DOHH2 (cell line): ENCODE measurements around the gene NDC1.

Experiments used
- H3F3A ChIP-seq: fragments of 200-600 bp; sonication (generic), shearing (Covaris generic); 2 replicates; pipeline ENCODE4 v1.6.0; 2016; ENCODE audit warnings: antibody characterized with exemption, mild to moderate bottlenecking; ENCODE audit not compliant: control insufficient read depth, insufficient read depth
- H3K27ac ChIP-seq: fragments of 200-600 bp; sonication (generic); 2 replicates; pipeline ENCODE4 v1.5.1; 2014; ENCODE audit warnings: low read depth, mild to moderate bottlenecking, low read length, moderate library complexity
- H3K27me3 ChIP-seq: fragments of 200-600 bp; sonication (generic); 2 replicates; pipeline ENCODE4 v1.6.1; 2014; ENCODE audit warnings: mild to moderate bottlenecking, low read length, mixed read lengths; ENCODE audit not compliant: control insufficient read depth
- H3K36me3 ChIP-seq: fragments of 200-600 bp; sonication (generic); 2 replicates; pipeline ENCODE4 v1.6.1; 2014; ENCODE audit warnings: mild to moderate bottlenecking, low read length, moderate library complexity, mixed read lengths; ENCODE audit not compliant: control insufficient read depth
- H3K4me1 ChIP-seq: fragments of 200-600 bp; sonication (generic); 2 replicates; pipeline ENCODE4 v1.6.1; 2014; ENCODE audit warnings: mild to moderate bottlenecking, low read length, mixed read lengths; ENCODE audit not compliant: control insufficient read depth
- H3K4me2 ChIP-seq: fragments of 200-600 bp; sonication (generic); 2 replicates; pipeline ENCODE4 v1.6.0; 2014; ENCODE audit warnings: mild to moderate bottlenecking, low read length, moderate library complexity
- H3K4me3 ChIP-seq: fragments of 200-600 bp; sonication (generic); 2 replicates; pipeline ENCODE4 v1.5.1; 2014; ENCODE audit warnings: mild to moderate bottlenecking, low read length, mixed read lengths
- H3K79me2 ChIP-seq: fragments of 200-600 bp; sonication (generic); 2 replicates; pipeline ENCODE4 v1.6.1; 2014; ENCODE audit warnings: mild to moderate bottlenecking, low read length, mixed read lengths; ENCODE audit not compliant: control insufficient read depth
- H3K9me2 ChIP-seq: fragments of 200-600 bp; sonication (generic); replicated peaks from 2 replicates; pipeline ENCODE4 v1.6.1; 2014; ENCODE audit warnings: mild to moderate bottlenecking, low read length, mixed read lengths; ENCODE audit not compliant: control insufficient read depth
- H3K9me3 ChIP-seq: fragments of 200-600 bp; sonication (generic); 2 replicates; pipeline ENCODE4 v1.6.1; 2014; ENCODE audit warnings: antibody characterized with exemption, low read length, mixed read lengths; ENCODE audit not compliant: control insufficient read depth, insufficient read depth
- H4K20me1 ChIP-seq: fragments of 200-600 bp; sonication (generic); 2 replicates; pipeline ENCODE4 v1.6.0; 2014; ENCODE audit warnings: low read depth, mild to moderate bottlenecking, antibody characterized with exemption, low read length, moderate library complexity; ENCODE audit not compliant: control insufficient read depth, insufficient read depth
- CTCF ChIP-seq: fragments of 200-600 bp; sonication (generic); IDR thresholded peaks from one replicate; pipeline ENCODE4 v1.5.1; 2014; ENCODE audit warnings: antibody characterized with exemption, mild to moderate bottlenecking, low read depth, low read length; ENCODE audit not compliant: poor library complexity, severe bottlenecking
- EZH2phosphoT487 ChIP-seq: fragments of 200-600 bp; sonication (generic); IDR thresholded peaks from 2 replicates; pipeline ENCODE4 v1.6.1; 2017; ENCODE audit warnings: borderline replicate concordance, mild to moderate bottlenecking, antibody characterized with exemption, low read length, moderate library complexity, mixed read lengths

The NDC1 gene

DNA sequence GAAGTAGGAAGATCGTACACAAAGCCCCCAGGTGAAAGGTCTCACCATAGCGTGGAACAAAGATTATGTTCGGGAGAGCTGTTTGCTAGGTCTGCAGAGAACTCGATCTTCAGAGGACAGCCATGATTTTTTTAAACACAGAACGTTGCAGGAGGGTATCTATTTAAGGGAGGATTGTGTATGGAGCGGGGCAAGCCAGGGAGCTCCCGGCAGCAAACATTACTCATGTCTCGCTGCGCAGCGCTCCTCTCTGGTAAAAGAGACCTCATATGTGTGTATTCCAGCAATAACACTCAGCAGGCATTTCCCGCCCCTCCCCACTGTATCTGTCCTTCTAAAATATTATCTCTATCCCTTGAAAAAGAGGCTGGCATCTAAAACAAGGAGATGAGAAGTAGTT lies 101.8 kb downstream of the NDC1 start:
- H3K79me2 ChIP-seq = no peaks in the 10 kb centered on the region
- peaks cover 59% of the 10 kb centered on the region for H3K27me3 ChIP-seq
- no peak for TF ChIP-seq CTCF
- TF ChIP-seq EZH2phosphoT487 = no peak
- H3K36me3 ChIP-seq = no peaks in the 10 kb centered on the region
- H3K4me3 ChIP-seq = no peak overlapping the region
- H3F3A ChIP-seq = no peaks in the 10 kb centered on the region
- H4K20me1 ChIP-seq = no peaks in the 10 kb centered on the region
- H3K9me3 ChIP-seq = no peaks in the 10 kb centered on the region
- no peaks in the 10 kb centered on the region for H3K9me2 ChIP-seq
- H3K27ac ChIP-seq = no peak overlapping the region
- H3K4me2 ChIP-seq = no peak overlapping the region
- H3K4me1 ChIP-seq = peaks cover 7% of the 10 kb centered on the region

DNA sequence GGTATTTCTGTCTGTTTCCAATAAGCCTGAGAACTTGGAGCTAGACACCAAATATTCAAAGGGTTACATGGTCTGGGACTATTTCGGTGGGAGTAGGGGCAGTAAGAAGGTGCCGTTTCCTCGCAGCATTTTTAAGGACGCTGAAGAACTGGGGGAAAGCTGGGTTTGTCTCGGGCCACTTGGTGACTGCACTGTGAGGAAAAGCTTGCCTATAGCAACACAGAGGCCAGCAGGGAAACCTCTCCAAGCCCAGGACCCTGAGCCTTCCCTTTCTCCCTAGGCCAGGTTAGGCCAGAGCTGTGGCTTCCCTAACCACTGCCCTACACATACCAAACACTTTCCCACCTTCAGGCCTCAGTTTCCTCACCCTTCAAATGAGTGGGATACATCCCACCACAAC lies 102.4 kb downstream of the NDC1 start:
- Histone ChIP-seq H3K27me3 (peaks cover 60% of the 10 kb centered on the region), H3K4me3 (no peak overlapping the region), H3K4me1 (peaks cover 7% of the 10 kb centered on the region), H3K36me3 (no peaks in the 10 kb centered on the region), H3K4me2 (no peak overlapping the region), H3K9me3 (no peaks in the 10 kb centered on the region), H4K20me1 (no peaks in the 10 kb centered on the region), H3K27ac (no peak overlapping the region), H3K9me2 (no peaks in the 10 kb centered on the region), H3K79me2 (no peaks in the 10 kb centered on the region), H3F3A (no peaks in the 10 kb centered on the region)
- TF ChIP-seq CTCF = no peak
- TF ChIP-seq EZH2phosphoT487 = no peak

- Histone ChIP-seq H3K27me3 (peaks cover 60% of the 10 kb centered on the region), H3K27ac (no peak overlapping the region), H3K4me3 (no peak overlapping the region), H3K4me1 (peaks cover 7% of the 10 kb centered on the region), H3K79me2 (no peaks in the 10 kb centered on the region), H3K4me2 (no peak overlapping the region), H3K36me3 (no peaks in the 10 kb centered on the region), H3K9me2 (no peaks in the 10 kb centered on the region), H3F3A (no peaks in the 10 kb centered on the region), H3K9me3 (no peaks in the 10 kb centered on the region), H4K20me1 (no peaks in the 10 kb centered on the region)
- TF ChIP-seq EZH2phosphoT487 (no peak), CTCF (no peak)
Observed at GRCh38 chr1:53735261-53735660, 102.8 kb downstream of the NDC1 start.

DNA sequence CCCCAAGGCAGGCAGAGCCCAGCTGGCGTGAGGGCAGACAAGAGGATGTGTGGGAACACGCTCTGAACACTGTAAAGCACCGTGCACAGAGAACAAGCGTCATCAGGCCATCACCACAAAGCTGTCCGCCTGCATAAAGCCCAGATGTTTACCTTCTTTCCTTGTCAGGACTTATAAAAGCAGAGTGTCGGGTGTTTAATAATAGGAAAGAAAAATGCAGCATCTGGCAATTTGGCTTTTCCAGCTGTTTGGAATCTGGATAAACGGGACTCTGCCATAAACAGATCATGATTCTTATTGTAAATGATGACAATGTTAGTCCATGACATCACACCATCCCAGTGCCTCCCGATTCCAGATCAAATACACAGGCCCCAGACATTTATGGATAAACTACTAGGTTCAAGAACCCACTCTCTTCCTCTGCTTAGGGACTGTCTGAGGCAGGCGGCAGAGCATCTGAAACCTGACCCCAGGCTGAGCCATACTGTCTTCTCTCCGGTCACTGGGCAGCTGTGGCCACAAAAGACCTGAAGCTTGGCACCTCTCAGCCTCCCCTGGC lies 103.4 kb downstream of the NDC1 start:
- Histone ChIP-seq H3K4me2 (no peak overlapping the region), H3K27me3 (peaks cover 55% of the 10 kb centered on the region)

More for the DNA sequence above, 103.4 kb downstream of the NDC1 start:
- Histone ChIP-seq H3K27ac (no peak overlapping the region), H3K9me2 (no peaks in the 10 kb centered on the region), H3K4me3 (no peak overlapping the region), H4K20me1 (no peaks in the 10 kb centered on the region), H3F3A (no peaks in the 10 kb centered on the region), H3K4me1 (peaks cover 7% of the 10 kb centered on the region), H3K36me3 (no peaks in the 10 kb centered on the region), H3K9me3 (no peaks in the 10 kb centered on the region), H3K79me2 (no peaks in the 10 kb centered on the region)
- TF ChIP-seq EZH2phosphoT487 (no peak; the same call in 1 of the 2 replicates), CTCF (no peak)
